GM13977 (cell line): Measurements from ENCODE around the gene FTO.
"Not testable (repeated sequence)": the region's sequence is repeated elsewhere in the genome, so short reads cannot be mapped to it uniquely, and the experiment has no call there.

Source experiments
- DNase-seq: peaks from one replicate; pipeline ENCODE4 v3.0.0; 2012; ENCODE audit warnings: low spot score
- CTCF ChIP-seq: IDR thresholded peaks from 2 replicates; pipeline ENCODE4 v1.5.1; 2012; ENCODE audit warnings: mild to moderate bottlenecking, control low read depth; ENCODE audit not compliant: insufficient read depth; ENCODE audit errors: extremely low read depth, missing control alignments
- in situ Hi-C: fragments of 300-500 bp; cut with MboI; formaldehyde crosslinking; loops from one replicate; pipeline ENCODE4 v1.12.0; 2022; ENCODE audit warnings: low sequenced_read_pairs, low pct_unique_long_range_greater_than_20kb, mixed read lengths, inconsistent platforms; ENCODE audit not compliant: unreplicated experiment

Gene FTO

GRCh38 chr16:53686710-53687109 is 17.2 kb upstream of the FTO start:
- in situ Hi-C loops: no loop called here
- TF ChIP-seq CTCF: no peak

GRCh38 chr16:53689636-53690035 is 14.3 kb upstream of the FTO start:
- no peak for DNase-seq
- in situ Hi-C loops: no loop called here
- TF ChIP-seq CTCF: no peak

More at GRCh38 chr16:53686710-53687109, 17.2 kb upstream of the FTO start:
- no peak for DNase-seq

GRCh38 chr16:53690771-53691170 is 13.2 kb upstream of the FTO start:
- no peak for TF ChIP-seq CTCF
- in situ Hi-C loops: no loop called here
- DNase-seq: no peak

GRCh38 chr16:53692146-53692545 is 11.8 kb upstream of the FTO start:
- in situ Hi-C loops: no loop called here

GRCh38 chr16:53693320-53693719 is 10.6 kb upstream of the FTO start:
- no peak for DNase-seq
- no peak for TF ChIP-seq CTCF
- in situ Hi-C loops: no loop called here

More at GRCh38 chr16:53692146-53692545, 11.8 kb upstream of the FTO start:
- no peak for TF ChIP-seq CTCF
- DNase-seq: no peak

- in situ Hi-C loops: no loop called here
Observed at GRCh38 chr16:53695070-53695469, 8.9 kb upstream of the FTO start.

GRCh38 chr16:53698271-53698670 is 5.7 kb upstream of the FTO start:
- DNase-seq, in situ Hi-C loops: not testable (repeated sequence)

More at GRCh38 chr16:53695070-53695469, 8.9 kb upstream of the FTO start:
- DNase-seq: no peak
- no peak for TF ChIP-seq CTCF
